H1 (cell line): ENCODE results near the gene LILRB4. TPM values are rescaled to one million over a fixed set of nuclear protein-coding genes. Genes with fewer than 3 reads are reported as not detected.
"Not testable (repeated sequence)": the region's sequence is repeated elsewhere in the genome, so short reads cannot be mapped to it uniquely, and the experiment has no call there.

Experiments used
- CTCF ChIA-PET: fragments of 300-600 bp; sonication (Branson Sonifier 250); formaldehyde crosslinking; loops from one replicate; lab custom pipeline; 2021; ENCODE audit not compliant: partially characterized antibody; lab: Charles Lee
- POLR2A ChIA-PET: fragments of 300-600 bp; sonication (Branson Sonifier 250); formaldehyde crosslinking; loops from one replicate; lab custom pipeline; 2021; ENCODE audit warnings: inconsistent platforms; ENCODE audit not compliant: partially characterized antibody; lab: Charles Lee
- DNase-seq, 2 experiments: peaks; one replicate each; pipeline versions ENCODE4 v3.0.0 to v3.0.0-alpha.2; 2010 to 2022; ENCODE audit warnings: low spot score in 2 of 2, low read depth in 1 of 2, mixed read lengths in 1 of 2
- FAIRE-seq: peaks from 2 replicates; lab custom pipeline; 2011; peaks lifted over from hg19 to GRCh38; lab: Jason Lieb, UNC
- H2AFZ ChIP-seq: 2 replicates; pipeline ENCODE4 v1.8.1; 2012; ENCODE audit warnings: low read length, inconsistent platforms
- H2AK5ac ChIP-seq: 2 replicates; pipeline ENCODE4 v1.6.1; 2013; ENCODE audit warnings: low read depth, low read length
- H2BK120ac ChIP-seq: replicated peaks from 2 replicates; pipeline ENCODE3; 2013; ENCODE audit warnings: low read depth, low read length, inconsistent platforms
- H2BK12ac ChIP-seq: 2 replicates; pipeline ENCODE4 v1.6.1; 2013; ENCODE audit warnings: low read depth, low read length
- H2BK15ac ChIP-seq: 2 replicates; pipeline ENCODE4 v1.6.1; 2013; ENCODE audit warnings: low read length
- H2BK20ac ChIP-seq: 2 replicates; pipeline ENCODE4 v1.6.1; 2013; ENCODE audit warnings: low read length
- H2BK5ac ChIP-seq: 2 replicates; pipeline ENCODE4 v1.6.1; 2013; ENCODE audit warnings: low read depth, low read length
- H3K14ac ChIP-seq: 2 replicates; pipeline ENCODE4 v1.6.1; 2013; ENCODE audit warnings: inconsistent platforms; ENCODE audit not compliant: insufficient read length
- H3K18ac ChIP-seq: 2 replicates; pipeline ENCODE4 v1.6.1; 2013; ENCODE audit warnings: low read length; ENCODE audit errors: extremely low read depth
- H3K23ac ChIP-seq: 2 replicates; pipeline ENCODE4 v1.6.1; 2013; ENCODE audit warnings: inconsistent platforms; ENCODE audit not compliant: insufficient read length
- H3K23me2 ChIP-seq: 2 replicates; pipeline ENCODE4 v1.6.1; 2013; ENCODE audit warnings: low read depth, low read length
- H3K27ac ChIP-seq: 2 replicates; pipeline ENCODE4 v1.6.1; 2011; ENCODE audit warnings: low read depth, low read length, inconsistent platforms
- H3K27me3 ChIP-seq, 4 experiments: replicated peaks in 1 of 4; 1 replicate in 1 of 4; 2 replicates in 3 of 4; pipeline versions ENCODE4 v1.6.1 to v1.8.1; 2011 to 2013; ENCODE audit warnings: low read length in 3 of 4, mild to moderate bottlenecking in 3 of 4, inconsistent platforms in 2 of 4, mixed read lengths in 2 of 4, moderate library complexity in 1 of 4; ENCODE audit not compliant: control insufficient read depth in 3 of 4, insufficient read depth in 3 of 4; ENCODE audit errors: extremely low read depth in 1 of 4
- H3K36me3 ChIP-seq, 4 experiments: 2 replicates each; pipeline versions ENCODE4 v1.6.1 to v1.8.1; 2011 to 2013; ENCODE audit warnings: mild to moderate bottlenecking in 4 of 4, low read length in 3 of 4, moderate library complexity in 2 of 4, control low read depth in 1 of 4, inconsistent platforms in 1 of 4; ENCODE audit not compliant: insufficient read depth in 4 of 4, control insufficient read depth in 2 of 4
- H3K4ac ChIP-seq: replicated peaks from 2 replicates; pipeline ENCODE3; 2013; ENCODE audit warnings: low read length, low read depth, mixed read lengths, inconsistent platforms; ENCODE audit not compliant: insufficient read length
- H3K4me1 ChIP-seq, 4 experiments: replicated peaks in 1 of 4; 1 replicate in 1 of 4; 2 replicates in 3 of 4; pipeline versions ENCODE4 v1.6.1 to v1.8.1; 2011 to 2013; ENCODE audit warnings: low read length in 3 of 4, inconsistent platforms in 2 of 4, mixed read lengths in 1 of 4; ENCODE audit not compliant: insufficient read depth in 4 of 4, control insufficient read depth in 3 of 4
- H3K4me2 ChIP-seq, 2 experiments: 2 replicates each; pipeline versions ENCODE4 v1.6.1 to v1.8.1; 2011 to 2013; ENCODE audit warnings: low read depth in 2 of 2, low read length in 2 of 2, control low read depth in 1 of 2, inconsistent platforms in 1 of 2, mild to moderate bottlenecking in 1 of 2; ENCODE audit not compliant: insufficient read depth in 1 of 2
- H3K4me3 ChIP-seq, 4 experiments: fragments of 200-600, 300-600 bp in 1 of 4; sonication (generic), shearing (Covaris generic), sonication (Bioruptor Twin) in 1 of 4; 2 replicates each; pipeline versions ENCODE4 v1.5.1 to v1.8.1; 2011 to 2016; ENCODE audit warnings: low read length in 4 of 4, low read depth in 3 of 4, control low read depth in 2 of 4, inconsistent platforms in 2 of 4, mild to moderate bottlenecking in 2 of 4, mixed read lengths in 1 of 4, moderate library complexity in 1 of 4; ENCODE audit not compliant: insufficient read depth in 2 of 4; ENCODE audit errors: extremely low read depth in 1 of 4
- H3K56ac ChIP-seq: replicated peaks from 2 replicates; pipeline ENCODE3; 2013; ENCODE audit warnings: low read depth, mild to moderate bottlenecking, mixed read lengths, low read length, inconsistent platforms; ENCODE audit not compliant: insufficient read length
- H3K79me1 ChIP-seq: 2 replicates; pipeline ENCODE4 v1.6.1; 2013; ENCODE audit warnings: low read depth, low read length, control low read depth
- H3K79me2 ChIP-seq, 2 experiments: 2 replicates each; pipeline versions ENCODE4 v1.6.1 to v1.8.1; 2012 to 2013; ENCODE audit warnings: low read length in 2 of 2, mild to moderate bottlenecking in 2 of 2, inconsistent platforms in 1 of 2; ENCODE audit not compliant: insufficient read depth in 2 of 2, control insufficient read depth in 1 of 2
- H3K9ac ChIP-seq, 4 experiments: replicated peaks in 1 of 4; 1 replicate in 1 of 4; 2 replicates in 3 of 4; pipeline versions ENCODE4 v1.6.1 to v1.8.1; 2011 to 2013; ENCODE audit warnings: low read depth in 3 of 4, low read length in 3 of 4, control low read depth in 2 of 4, mild to moderate bottlenecking in 2 of 4, moderate library complexity in 2 of 4, inconsistent platforms in 1 of 4; ENCODE audit errors: extremely low read depth in 1 of 4
- H3K9me3 ChIP-seq, 2 experiments: 2 replicates each; pipeline versions ENCODE4 v1.6.1 to v1.8.1; 2012 to 2013; ENCODE audit warnings: mild to moderate bottlenecking in 2 of 2, moderate library complexity in 2 of 2, control low read depth in 1 of 2, inconsistent platforms in 1 of 2, low read depth in 1 of 2, low read length in 1 of 2, mixed read lengths in 1 of 2; ENCODE audit not compliant: insufficient read depth in 2 of 2
- H4K20me1 ChIP-seq, 2 experiments: replicated peaks in 1 of 2; 2 replicates each; pipeline versions ENCODE3 to v1.8.1; 2011 to 2013; ENCODE audit warnings: inconsistent platforms in 2 of 2, low read length in 2 of 2, mild to moderate bottlenecking in 1 of 2; ENCODE audit not compliant: insufficient read depth in 2 of 2, control insufficient read depth in 1 of 2
- H4K5ac ChIP-seq: 2 replicates; pipeline ENCODE4 v1.6.1; 2013; ENCODE audit warnings: low read length, low read depth, mixed read lengths, inconsistent platforms; ENCODE audit not compliant: insufficient read length
- H4K8ac ChIP-seq: 2 replicates; pipeline ENCODE4 v1.8.0; 2013; ENCODE audit warnings: mild to moderate bottlenecking, moderate library complexity, low read length, inconsistent platforms; ENCODE audit not compliant: insufficient read depth; ENCODE audit errors: extremely low read depth
- H4K91ac ChIP-seq: replicated peaks from 2 replicates; pipeline ENCODE3; 2013; ENCODE audit warnings: low read length, mixed read lengths, inconsistent platforms; ENCODE audit not compliant: insufficient read length
- WGBS, 2 experiments: shearing (Covaris generic) in 1 of 2; methylation state at CpG; one replicate each; pipeline versions ENCODE4 v1.1.6 to v1.1.7; 2013 to 2015; ENCODE audit warnings: low lambda C conversion rate in 2 of 2, mixed read lengths in 2 of 2, inconsistent platforms in 1 of 2, low coverage in 1 of 2, missing lambda C conversion rate in 1 of 2; ENCODE audit not compliant: insufficient replicate concordance in 2 of 2, insufficient coverage in 1 of 2, insufficient read length in 1 of 2; ENCODE audit errors: extremely low coverage in 1 of 2, missing lambda C conversion rate in 1 of 2; 5-methylcytosine and 5-hydroxymethylcytosine counted together
- polyA plus RNA-seq, 7 experiments: library from polyadenylated mRNA; depleted of rRNA in 3 of 7; stranded (reverse) in 5 of 7; unstranded in 2 of 7; fragments of >200 nt in 5 of 7; fragments of 200-250 nt in 2 of 7; gene quantifications; 1 replicate in 5 of 7; 2 replicates in 1 of 7; 4 replicates in 1 of 7; pipeline versions ENCODE4 v1.2.1 to v1.2.3, GENCODE V29; 2011 to 2013; ENCODE audit warnings: missing spikeins in 2 of 7, mixed read lengths in 2 of 7
- total RNA-seq: library from RNA; stranded (reverse); fragmentation: NEBNext Ultra II Directional; extraction: Animal tissue kit (Norgen Biotek cat#: 25700); gene quantifications from 2 replicates; pipeline ENCODE4 v1.2.1, GENCODE V29; 2021

LILRB4 gene
- total and polyA plus RNA-seq, 2 of the 8 experiments (the other 6 are each of a cell fraction or from before 2014, with no cell fraction given), result not detected

GRCh38 chr19:54642953-54643352 is 19.8 kb upstream of the LILRB4 start:
- H3K79me1 ChIP-seq, H4K20me1 ChIP-seq, H3K56ac ChIP-seq, H3K4me2 ChIP-seq, H3K27me3 ChIP-seq, FAIRE-seq, H2BK120ac ChIP-seq, H3K4me1 ChIP-seq, H3K4me3 ChIP-seq, DNase-seq, H3K4ac ChIP-seq, H2BK15ac ChIP-seq, H4K8ac ChIP-seq, H3K23me2 ChIP-seq, H3K27ac ChIP-seq, H4K91ac ChIP-seq, H3K14ac ChIP-seq, CTCF ChIA-PET, H3K9ac ChIP-seq, H2BK12ac ChIP-seq, H3K36me3 ChIP-seq, H3K18ac ChIP-seq, H3K79me2 ChIP-seq, POLR2A ChIA-PET, H2AK5ac ChIP-seq, H2BK5ac ChIP-seq, H2BK20ac ChIP-seq, H2AFZ ChIP-seq, H4K5ac ChIP-seq, H3K23ac ChIP-seq: not testable (repeated sequence)
- peaks cover 42 to 65% of the 10 kb centered on the region in 2 experiments for H3K9me3 ChIP-seq
- WGBS, 2 experiments, result 85% methylated on average over 5 of the region's 5 CpGs; no CpG with 5 or more reads in 1 of the 2 experiments

- H3K27ac ChIP-seq, H2BK12ac ChIP-seq, H3K79me1 ChIP-seq, H3K9ac ChIP-seq, H3K23ac ChIP-seq, DNase-seq, H4K91ac ChIP-seq, POLR2A ChIA-PET, H2BK120ac ChIP-seq, H2BK20ac ChIP-seq, H3K4ac ChIP-seq, H2BK5ac ChIP-seq, H4K20me1 ChIP-seq, H3K4me2 ChIP-seq, H4K8ac ChIP-seq, H3K36me3 ChIP-seq, H3K56ac ChIP-seq, H3K14ac ChIP-seq, H3K18ac ChIP-seq, H3K27me3 ChIP-seq, H3K4me1 ChIP-seq, H3K79me2 ChIP-seq, H4K5ac ChIP-seq, H3K4me3 ChIP-seq, CTCF ChIA-PET, H2BK15ac ChIP-seq, H2AFZ ChIP-seq, H3K23me2 ChIP-seq, H2AK5ac ChIP-seq: not testable (repeated sequence)
- WGBS, 2 experiments, result 74% methylated on average over 4 of the region's 6 CpGs; no CpG with 5 or more reads in 1 of the 2 experiments
- peak; percentile 58 for FAIRE-seq
- peaks cover 47 to 65% of the 10 kb centered on the region in 2 experiments for H3K9me3 ChIP-seq
These were observed 19.2 kb upstream of the LILRB4 start for GRCh38 chr19:54643583-54643982.
